A673 (cell line): ENCODE measurements around the gene UBD.

ENCODE experiments used
- EZH2 ChIP-seq: fragments of 200-600 bp; sonication (generic); IDR thresholded peaks from 2 replicates; pipeline ENCODE4 v1.6.1; 2017; ENCODE audit warnings: borderline replicate concordance, low read depth, mild to moderate bottlenecking, mixed read lengths, antibody characterized with exemption, low read length; ENCODE audit not compliant: poor library complexity, severe bottlenecking
- TF ChIP-seq, protein P1 (sequence below): fragments of 300-800, 200-600 bp; sonication (generic); conservative IDR thresholded peaks from 2 replicates; pipeline ENCODE4 v1.5.1; 2017; ENCODE audit warnings: low read depth, mild to moderate bottlenecking, antibody characterized with exemption, low read length, moderate library complexity, mixed read lengths

GRCh38 chr6:29596381-29596900 is 36.9 kb upstream of the UBD start:
- TF ChIP-seq, protein P1, sequence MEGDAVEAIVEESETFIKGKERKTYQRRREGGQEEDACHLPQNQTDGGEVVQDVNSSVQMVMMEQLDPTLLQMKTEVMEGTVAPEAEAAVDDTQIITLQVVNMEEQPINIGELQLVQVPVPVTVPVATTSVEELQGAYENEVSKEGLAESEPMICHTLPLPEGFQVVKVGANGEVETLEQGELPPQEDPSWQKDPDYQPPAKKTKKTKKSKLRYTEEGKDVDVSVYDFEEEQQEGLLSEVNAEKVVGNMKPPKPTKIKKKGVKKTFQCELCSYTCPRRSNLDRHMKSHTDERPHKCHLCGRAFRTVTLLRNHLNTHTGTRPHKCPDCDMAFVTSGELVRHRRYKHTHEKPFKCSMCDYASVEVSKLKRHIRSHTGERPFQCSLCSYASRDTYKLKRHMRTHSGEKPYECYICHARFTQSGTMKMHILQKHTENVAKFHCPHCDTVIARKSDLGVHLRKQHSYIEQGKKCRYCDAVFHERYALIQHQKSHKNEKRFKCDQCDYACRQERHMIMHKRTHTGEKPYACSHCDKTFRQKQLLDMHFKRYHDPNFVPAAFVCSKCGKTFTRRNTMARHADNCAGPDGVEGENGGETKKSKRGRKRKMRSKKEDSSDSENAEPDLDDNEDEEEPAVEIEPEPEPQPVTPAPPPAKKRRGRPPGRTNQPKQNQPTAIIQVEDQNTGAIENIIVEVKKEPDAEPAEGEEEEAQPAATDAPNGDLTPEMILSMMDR, result no peak
- no peak for TF ChIP-seq EZH2
